CD8-positive, alpha-beta memory T cell (primary cell): ENCODE data around the gene VASH2. TPM values are rescaled to one million over a fixed set of nuclear protein-coding genes. Genes with fewer than 3 reads are reported as not detected.

ENCODE experiments used
- polyA plus RNA-seq: library from polyadenylated mRNA; unstranded; fragments of 300-500 nt; fragmentation: Illumina TruSeq; gene quantifications from one replicate; pipeline ENCODE4 v1.2.3, GENCODE V29; 2021
- total RNA-seq, 2 experiments: library from RNA; stranded (reverse); gene quantifications; one replicate each; pipeline ENCODE4 v1.2.3, GENCODE V29; 2021

Gene VASH2
- total and polyA plus RNA-seq, 3 experiments from 2014 or later: 0.07 to 0.18 TPM; not detected in 1

Other genes with a start within 250 kb of the VASH2 start
- gene NSL1, start 158.8 kb upstream of the VASH2 start, total RNA-seq: 10 to 100 TPM; 39.5 to 42.0 TPM
- 53.2 TPM for gene NSL1, start 158.8 kb upstream of the VASH2 start, polyA plus RNA-seq
- gene TATDN3, start 158.6 kb upstream of the VASH2 start, total RNA-seq: 10 to 100 TPM; 18.0 to 18.5 TPM
- 17.8 TPM for gene TATDN3, start 158.6 kb upstream of the VASH2 start, polyA plus RNA-seq
- not detected for gene SPATA45, start 102.9 kb upstream of the VASH2 start, total RNA-seq
- not detected for gene SPATA45, start 102.9 kb upstream of the VASH2 start, polyA plus RNA-seq
- 10 to 100 TPM; 11.7 to 14.9 TPM for gene FLVCR1, start 92.3 kb upstream of the VASH2 start, total RNA-seq
- gene FLVCR1, start 92.3 kb upstream of the VASH2 start, polyA plus RNA-seq: 4.0 TPM
- 10 to 100 TPM; 41.2 to 42.5 TPM for gene ANGEL2, start 65.3 kb downstream of the VASH2 start, total RNA-seq
- gene ANGEL2, start 65.3 kb downstream of the VASH2 start, polyA plus RNA-seq: 32.1 TPM
- gene RPS6KC1, start 100.7 kb downstream of the VASH2 start, total RNA-seq: 1 to 10 TPM; 7.4 to 8.2 TPM
- 7.4 TPM for gene RPS6KC1, start 100.7 kb downstream of the VASH2 start, polyA plus RNA-seq